ENCODE data around the gene BICD1.
"Not testable (repeated sequence)": the region's sequence is repeated elsewhere in the genome, so short reads cannot be mapped to it uniquely, and the experiment has no call there.

Gene BICD1

GRCh38 chr12:32106517-32107358 lies at the start of gene BICD1:
Gene BICD1, plus strand, starts transcription at chr12:32106847. Its CDS starts 485 bp downstream, at chr12:32107332.
- DNase-seq, result no peak

GRCh38 chr12:32061033-32061432 lies 45.6 kb upstream of the BICD1 start:
- DNase-seq, result no peak

- DNase-seq, result no peak
Measured at GRCh38 chr12:32062881-32063280, 43.8 kb upstream of the BICD1 start.

GRCh38 chr12:32063796-32064195 lies 42.9 kb upstream of the BICD1 start:
- DNase-seq, result no peak

GRCh38 chr12:32066206-32066605 lies 40.4 kb upstream of the BICD1 start:
- no peak for DNase-seq

GRCh38 chr12:32069071-32069470 lies 37.6 kb upstream of the BICD1 start:
- no peak for DNase-seq

- no peak for DNase-seq
Measured at GRCh38 chr12:32069731-32070130, 36.9 kb upstream of the BICD1 start.

- DNase-seq, result no peak
Measured at GRCh38 chr12:32070370-32070769, 36.3 kb upstream of the BICD1 start.

GRCh38 chr12:32072102-32072501 lies 34.5 kb upstream of the BICD1 start:
- no peak for DNase-seq

GRCh38 chr12:32074432-32074831 lies 32.2 kb upstream of the BICD1 start:
- no peak for DNase-seq

GRCh38 chr12:32076941-32077340 lies 29.7 kb upstream of the BICD1 start:
- DNase-seq, result no peak

GRCh38 chr12:32080435-32080834 lies 26.2 kb upstream of the BICD1 start:
- DNase-seq, result no peak

- no peak for DNase-seq
Measured at GRCh38 chr12:32083489-32083888, 23.2 kb upstream of the BICD1 start.

- no peak for DNase-seq
Measured at GRCh38 chr12:32084017-32084688, 22.5 kb upstream of the BICD1 start.

GRCh38 chr12:32084753-32085152 lies 21.9 kb upstream of the BICD1 start:
- DNase-seq, result no peak

GRCh38 chr12:32087306-32087705 lies 19.3 kb upstream of the BICD1 start:
- no peak for DNase-seq

- DNase-seq, result no peak
Measured at GRCh38 chr12:32089156-32089555, 17.5 kb upstream of the BICD1 start.

GRCh38 chr12:32089586-32089985 lies 17.1 kb upstream of the BICD1 start:
- DNase-seq, result no peak

- DNase-seq, result no peak
Measured at GRCh38 chr12:32091696-32092095, 15.0 kb upstream of the BICD1 start.

- no peak for DNase-seq
Measured at GRCh38 chr12:32098112-32098511, 8.5 kb upstream of the BICD1 start.

GRCh38 chr12:32099275-32099674 lies 7.4 kb upstream of the BICD1 start:
- DNase-seq, result not testable (repeated sequence)

GRCh38 chr12:32100361-32100760 lies 6.3 kb upstream of the BICD1 start:
- no peak for DNase-seq

- DNase-seq, result no peak
Measured at GRCh38 chr12:32100888-32101287, 5.8 kb upstream of the BICD1 start.

GRCh38 chr12:32102234-32102633 lies 4.4 kb upstream of the BICD1 start:
- no peak for DNase-seq

Data from NCI-H1436 treated with DMSO at 0.1 percent for 48 hours (cell line).